OCI-LY3 (cell line): ENCODE measurements around the gene GC.

Experiments
- H2AFZ ChIP-seq: fragments of 200-600, 300-600 bp; shearing (Covaris generic); 2 replicates; pipeline ENCODE4 v1.6.0; 2014; ENCODE audit warnings: antibody characterized with exemption, low read depth, low read length
- H3K27ac ChIP-seq: fragments of 200-600, 300-600 bp; sonication (generic); 2 replicates; pipeline ENCODE4 v1.5.1; 2014; ENCODE audit warnings: mild to moderate bottlenecking, low read length, moderate library complexity, mixed read lengths
- H3K27me3 ChIP-seq: fragments of 200-600, 300-600 bp; sonication (generic); 2 replicates; pipeline ENCODE4 v1.6.1; 2014; ENCODE audit warnings: low read depth, low read length, mixed read lengths
- H3K36me3 ChIP-seq: fragments of 200-600, 300-600 bp; sonication (generic); replicated peaks from 2 replicates; pipeline ENCODE3; 2014; ENCODE audit warnings: low read depth, low read length, mixed read lengths
- H3K4me1 ChIP-seq: fragments of 300-600, 200-600 bp; sonication (generic); 2 replicates; pipeline ENCODE4 v1.6.1; 2014; ENCODE audit warnings: low read length, mixed read lengths
- H3K4me2 ChIP-seq: fragments of 200-600, 300-600 bp; sonication (generic); 2 replicates; pipeline ENCODE4 v1.6.1; 2014; ENCODE audit warnings: low read length, mixed read lengths
- H3K4me3 ChIP-seq: fragments of 300-600, 200-600 bp; sonication (generic); 2 replicates; pipeline ENCODE4 v1.5.1; 2014; ENCODE audit warnings: antibody characterized with exemption, mild to moderate bottlenecking, low read length, moderate library complexity
- H3K79me2 ChIP-seq: fragments of 300-600, 200-600 bp; shearing (Covaris generic); 2 replicates; pipeline ENCODE4 v1.6.1; 2014; ENCODE audit warnings: mild to moderate bottlenecking, low read length, mixed read lengths
- H3K9ac ChIP-seq: fragments of 300-600, 200-600 bp; shearing (Covaris generic); 2 replicates; pipeline ENCODE4 v1.6.0; 2014; ENCODE audit warnings: mild to moderate bottlenecking, low read length, moderate library complexity
- H3K9me3 ChIP-seq: fragments of 200-600, 300-600 bp; shearing (Covaris generic); 2 replicates; pipeline ENCODE4 v1.6.1; 2014; ENCODE audit warnings: low read length, mixed read lengths; ENCODE audit not compliant: insufficient read depth
- H4K20me1 ChIP-seq: fragments of 200-600, 300-600 bp; sonication (generic); 2 replicates; pipeline ENCODE4 v1.6.1; 2016; ENCODE audit warnings: low read length, mixed read lengths; ENCODE audit not compliant: insufficient read depth
- CTCF ChIP-seq: fragments of 200-600, 300-600 bp; sonication (generic); IDR thresholded peaks from 2 replicates; pipeline ENCODE4 v1.5.1; 2014; ENCODE audit warnings: antibody characterized with exemption, low read length, low read depth
- EZH2phosphoT487 ChIP-seq: fragments of 200-600 bp; shearing (Covaris generic); IDR thresholded peaks from 2 replicates; pipeline ENCODE4 v1.6.1; 2018; ENCODE audit warnings: antibody characterized with exemption, mixed run types, low read depth

The GC gene

GRCh38 chr4:71777891-71778290 is 6.0 kb downstream of the GC start:
- no peak overlapping the region for H3K9ac ChIP-seq
- H3K79me2 ChIP-seq: no peaks in the 10 kb centered on the region
- TF ChIP-seq CTCF (no peak), EZH2phosphoT487 (no peak)
- no peaks in the 10 kb centered on the region for H3K27me3 ChIP-seq
- H3K27ac ChIP-seq: no peak overlapping the region
- H3K9me3 ChIP-seq: no peaks in the 10 kb centered on the region
- no peaks in the 10 kb centered on the region for H3K36me3 ChIP-seq
- no peak overlapping the region for H2AFZ ChIP-seq
- no peak overlapping the region for H3K4me3 ChIP-seq
- no peaks in the 10 kb centered on the region for H4K20me1 ChIP-seq
- H3K4me1 ChIP-seq: peaks cover 5% of the 10 kb centered on the region; the same call in 1 of the 2 replicates
- H3K4me2 ChIP-seq: no peak overlapping the region

DNA sequence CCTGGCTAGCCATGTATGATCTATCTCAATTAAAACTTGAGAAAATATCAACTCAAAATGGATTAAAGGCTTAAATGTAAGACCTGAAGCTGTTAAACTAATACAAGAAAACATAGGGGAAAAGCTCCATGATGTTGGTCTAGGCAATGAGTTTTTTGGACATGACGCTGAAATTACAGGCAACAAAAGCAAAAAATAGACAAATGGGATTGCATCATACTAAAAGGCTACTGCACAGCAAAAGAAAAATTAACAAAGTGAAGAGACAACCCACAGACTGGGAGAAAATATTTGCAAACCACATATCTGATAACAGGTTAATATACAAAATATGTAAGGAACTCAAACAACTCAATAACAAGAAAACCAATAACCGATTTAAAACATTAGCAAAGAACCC is 8.4 kb downstream of the GC start:
- H3K4me2 ChIP-seq: no peak overlapping the region
- no peak overlapping the region for H3K9ac ChIP-seq
- H3K27me3 ChIP-seq: no peaks in the 10 kb centered on the region
- H3K79me2 ChIP-seq: no peaks in the 10 kb centered on the region
- H3K36me3 ChIP-seq: no peaks in the 10 kb centered on the region
- H3K4me1 ChIP-seq: peaks cover 23% of the 10 kb centered on the region
- H2AFZ ChIP-seq: no peak overlapping the region
- H3K27ac ChIP-seq: no peak overlapping the region
- no peaks in the 10 kb centered on the region for H3K9me3 ChIP-seq
- H4K20me1 ChIP-seq: no peaks in the 10 kb centered on the region
- no peak for TF ChIP-seq EZH2phosphoT487
- no peak for TF ChIP-seq CTCF
- H3K4me3 ChIP-seq: no peak overlapping the region

DNA sequence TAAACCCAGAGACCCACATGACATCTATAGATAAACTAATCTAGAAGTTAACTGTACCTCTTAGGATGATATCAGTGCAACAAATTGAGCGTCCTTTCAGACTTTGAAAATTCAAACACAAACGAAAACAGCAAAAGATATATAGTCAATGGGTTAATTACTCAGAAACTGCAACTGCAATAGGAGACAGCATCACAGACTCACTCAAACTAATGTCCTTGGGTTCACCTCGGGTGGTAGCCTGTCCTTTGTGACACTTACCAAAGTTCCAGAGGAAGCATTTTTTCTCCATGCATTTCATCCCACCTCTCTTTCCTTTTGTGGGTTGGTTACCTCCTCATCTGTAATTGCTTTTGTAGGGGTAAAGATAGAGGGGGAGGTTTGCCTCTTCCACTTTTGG is 9.7 kb downstream of the GC start:
- no peaks in the 10 kb centered on the region for H3K36me3 ChIP-seq
- peaks cover 23% of the 10 kb centered on the region for H3K4me1 ChIP-seq
- H2AFZ ChIP-seq: no peak overlapping the region
- H3K79me2 ChIP-seq: no peaks in the 10 kb centered on the region
- no peaks in the 10 kb centered on the region for H4K20me1 ChIP-seq
- H3K4me3 ChIP-seq: no peak overlapping the region
- H3K27me3 ChIP-seq: no peaks in the 10 kb centered on the region
- no peak overlapping the region for H3K9ac ChIP-seq
- TF ChIP-seq CTCF: no peak
- TF ChIP-seq EZH2phosphoT487: no peak
- H3K9me3 ChIP-seq: no peaks in the 10 kb centered on the region
- no peak overlapping the region for H3K27ac ChIP-seq
- H3K4me2 ChIP-seq: no peak overlapping the region

DNA sequence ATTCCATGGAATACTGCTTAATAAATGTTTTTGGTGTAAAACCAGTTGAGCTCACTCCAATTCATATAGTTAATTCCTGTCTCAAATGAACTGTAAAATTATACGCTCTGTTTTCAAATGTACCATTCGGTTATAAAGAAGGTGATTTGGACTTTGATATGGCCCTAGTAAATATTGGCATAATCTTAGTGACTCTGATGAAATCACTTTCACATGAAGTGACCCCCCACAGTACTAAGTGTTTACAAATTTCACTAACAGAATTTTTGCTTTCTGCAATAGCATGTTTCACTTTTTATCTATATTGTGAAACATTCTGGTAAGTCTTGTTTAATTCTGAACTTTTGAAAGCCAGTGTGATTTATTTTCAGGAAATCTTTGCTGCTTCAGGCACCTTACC is 10.9 kb downstream of the GC start:
- H4K20me1 ChIP-seq: no peaks in the 10 kb centered on the region
- no peak overlapping the region for H3K4me3 ChIP-seq
- H3K79me2 ChIP-seq: no peaks in the 10 kb centered on the region
- no peak overlapping the region for H3K27ac ChIP-seq
- H3K9ac ChIP-seq: no peak overlapping the region
- no peaks in the 10 kb centered on the region for H3K9me3 ChIP-seq
- no peaks in the 10 kb centered on the region for H3K36me3 ChIP-seq
- peaks cover 23% of the 10 kb centered on the region for H3K4me1 ChIP-seq
- H2AFZ ChIP-seq: no peak overlapping the region
- no peaks in the 10 kb centered on the region for H3K27me3 ChIP-seq
- no peak for TF ChIP-seq CTCF
- TF ChIP-seq EZH2phosphoT487: no peak
- H3K4me2 ChIP-seq: no peak overlapping the region
